ENCODE results near the gene C20orf204. TPM values are rescaled to one million over a fixed set of nuclear protein-coding genes. Genes with fewer than 3 reads are reported as not detected.
A peak's percentile ranks its signal among the peaks of the same experiment; 100 is the strongest.

C20orf204 gene
- total RNA-seq, 1 experiment from 2014 or later, result 3.4 TPM

GRCh38 chr20:64039293-64040160 is 3.5 kb downstream of the C20orf204 start:
- POLR2A ChIA-PET (ENCODE audit: unreplicated experiment), result interaction anchor here (0.6 kb wide), 2 partner anchors 43 to 297 kb away, joined by 3 read pairs; no protein-coding TSS in a partner anchor
- Histone ChIP-seq H2AFZ (ENCODE audit: low read length) (peak overlapping the region; percentile 85), H3K36me3 (ENCODE audit: low read depth, low read length) (no peaks in the 10 kb centered on the region), H3K9me3 (ENCODE audit: low read length) (no peaks in the 10 kb centered on the region), H3K9ac (ENCODE audit: low read length) (peak overlapping the region; percentile 37; the same call in 1 of the 2 replicates), H3K9me2 (replicated peaks; ENCODE audit: low read length) (no peaks in the 10 kb centered on the region), H3K4me1 (ENCODE audit: insufficient read depth, low read length) (peaks cover 12% of the 10 kb centered on the region), H3K79me2 (ENCODE audit: low read length) (no peaks in the 10 kb centered on the region), H3K4me2 (ENCODE audit: low read length) (peak overlapping the region; percentile 88), H3K27ac (ENCODE audit: low read length) (no peak overlapping the region), H3K27me3 (ENCODE audit: low read length) (no peaks in the 10 kb centered on the region), H3K4me3 (ENCODE audit: low read length) (peak overlapping the region; percentile 71), H4K20me1 (ENCODE audit: low read length) (no peaks in the 10 kb centered on the region), H3F3A (ENCODE audit: low read length, unreplicated experiment) (peaks cover 5% of the 10 kb centered on the region)
- TSS peak; percentile 31 for BruUV-seq (replicated peaks)
- ATAC-seq (peak; percentile 21), DNase-seq (no peak)
- TF ChIP-seq EZH2phosphoT487 (IDR thresholded peaks at IDR 0.05; ENCODE audit: borderline replicate concordance, low read length) (no peak), EZH2 (IDR thresholded peaks at IDR 0.05; ENCODE audit: low read length, unreplicated experiment) (no peak), CTCF (conservative IDR thresholded peaks at IDR 0.05; ENCODE audit: low read depth, low read length) (no peak)
- CTCF ChIA-PET, result interaction anchor here (0.6 to 2.1 kb wide), 5 partner anchors 15 to 341 kb away, joined by 3 to 8 read pairs (median 3); partner anchors contain the start of gene TCEA2
- intact Hi-C loops (cut with micrococcal nuclease), result loop anchor here (1.0 to 2.0 kb wide), 2 partner anchors 23 to 81 kb away; partner anchors contain the start of gene TCEA2

- no peaks in the 10 kb centered on the region for H3K79me2 ChIP-seq (ENCODE audit: low read length)
- no peaks in the 10 kb centered on the region for H3K9me3 ChIP-seq (ENCODE audit: low read length)
- no peak overlapping the region for H3K4me3 ChIP-seq (ENCODE audit: low read length)
- no peaks in the 10 kb centered on the region for H3K36me3 ChIP-seq (ENCODE audit: low read depth, low read length)
- ATAC-seq (no peak), DNase-seq (no peak)
- ChIA-PET POLR2A (ENCODE audit: unreplicated experiment) (no interaction called here), CTCF (interaction anchor here (1.5 to 2.1 kb wide), 2 partner anchors 14 to 22 kb away, joined by 5 to 8 read pairs; partner anchors contain the start of gene TCEA2)
- no TSS peak for BruUV-seq (replicated peaks)
- peaks cover 21% of the 10 kb centered on the region for H3K4me1 ChIP-seq (ENCODE audit: insufficient read depth, low read length)
- H3K9ac ChIP-seq (ENCODE audit: low read length), result no peak overlapping the region
- H3K27ac ChIP-seq (ENCODE audit: low read length), result no peak overlapping the region
- no peaks in the 10 kb centered on the region for H3K9me2 ChIP-seq (replicated peaks; ENCODE audit: low read length)
- intact Hi-C loops (cut with micrococcal nuclease), result no loop called here
- H3K4me2 ChIP-seq (ENCODE audit: low read length), result no peak overlapping the region
- H2AFZ ChIP-seq (ENCODE audit: low read length), result no peak overlapping the region
- H4K20me1 ChIP-seq (ENCODE audit: low read length), result no peaks in the 10 kb centered on the region
- peaks cover 5% of the 10 kb centered on the region for H3F3A ChIP-seq (ENCODE audit: low read length, unreplicated experiment)
- no peaks in the 10 kb centered on the region for H3K27me3 ChIP-seq (ENCODE audit: low read length)
- TF ChIP-seq EZH2phosphoT487 (IDR thresholded peaks at IDR 0.05; ENCODE audit: borderline replicate concordance, low read length) (no peak), CTCF (conservative IDR thresholded peaks at IDR 0.05; ENCODE audit: low read depth, low read length) (no peak), EZH2 (IDR thresholded peaks at IDR 0.05; ENCODE audit: low read length, unreplicated experiment) (no peak)
Observed at GRCh38 chr20:64040231-64041039, 4.5 kb downstream of the C20orf204 start.

Data from PC-3 (cell line).